LNCAP (cell line): ENCODE data around the gene SLC24A4.

Experiments used
- CTCF ChIP-seq: fragments of 450-650 bp; IDR thresholded peaks from 2 replicates; pipeline ENCODE4 v1.5.1; 2017; ENCODE audit warnings: mild to moderate bottlenecking

SLC24A4 gene

DNA sequence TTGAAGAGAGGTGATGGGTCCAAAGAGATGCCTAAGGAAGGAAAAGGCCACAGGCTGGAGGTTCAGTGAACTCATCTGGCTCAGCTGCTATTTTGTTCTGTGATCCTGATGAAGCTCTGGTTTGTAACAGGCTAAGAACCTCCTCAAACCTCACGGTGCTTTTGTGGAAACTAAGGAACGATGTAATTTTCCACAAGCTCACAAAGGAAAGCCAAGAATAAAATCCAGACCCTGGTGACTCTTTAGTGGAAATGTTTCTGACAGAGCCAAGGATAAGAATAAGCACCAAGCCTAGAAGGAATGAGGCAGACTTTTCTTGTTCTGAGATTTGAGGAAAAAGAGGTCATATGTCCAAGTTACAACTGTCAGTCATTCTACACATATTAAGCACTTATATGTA, 93.6 kb downstream of the SLC24A4 start:
- no peak for TF ChIP-seq CTCF

DNA sequence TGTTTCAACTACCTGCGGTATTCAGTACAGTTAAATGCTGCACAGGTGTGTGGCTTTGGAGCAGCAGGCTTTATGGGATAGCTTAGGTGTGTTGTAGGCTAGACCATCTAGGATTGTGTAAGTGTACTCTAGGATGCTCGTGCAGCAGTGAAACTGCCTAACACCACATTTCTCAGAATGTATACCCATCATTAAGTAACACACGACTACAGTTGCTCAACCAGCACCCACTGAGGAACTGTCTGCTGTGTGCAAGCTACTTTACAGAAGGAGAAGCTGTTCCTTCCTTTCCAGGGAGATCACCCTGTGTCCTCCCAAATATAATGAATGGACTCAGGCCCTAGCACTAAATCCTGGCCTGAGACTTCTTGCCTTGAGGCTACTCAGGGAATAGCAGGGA, 94.8 kb downstream of the SLC24A4 start:
- TF ChIP-seq CTCF, result no peak

GRCh38 chr14:92421751-92422150, 98.8 kb downstream of the SLC24A4 start:
- no peak for TF ChIP-seq CTCF

- no peak for TF ChIP-seq CTCF
These were observed 102.1 kb downstream of the SLC24A4 start for GRCh38 chr14:92425101-92425500.

DNA sequence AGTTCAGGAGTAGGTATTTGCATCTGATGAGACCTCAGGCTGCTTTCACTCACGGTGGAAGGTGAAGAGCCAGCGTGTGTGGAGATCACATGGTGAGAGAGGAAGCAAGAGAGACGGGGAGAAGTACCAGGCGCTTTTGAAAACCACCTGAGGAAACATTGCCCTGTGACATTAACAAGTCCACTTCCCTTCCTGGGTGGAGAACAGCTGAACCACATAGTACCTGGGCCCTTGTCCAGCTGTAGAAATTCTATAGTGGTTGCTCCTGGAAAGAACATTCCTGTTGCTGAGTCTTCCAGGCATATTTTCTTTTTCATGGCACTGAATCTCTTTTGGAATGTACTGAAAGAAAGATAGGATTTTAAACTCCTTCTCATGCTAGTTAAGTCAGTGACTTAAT, 103.3 kb downstream of the SLC24A4 start:
- no peak for TF ChIP-seq CTCF

DNA sequence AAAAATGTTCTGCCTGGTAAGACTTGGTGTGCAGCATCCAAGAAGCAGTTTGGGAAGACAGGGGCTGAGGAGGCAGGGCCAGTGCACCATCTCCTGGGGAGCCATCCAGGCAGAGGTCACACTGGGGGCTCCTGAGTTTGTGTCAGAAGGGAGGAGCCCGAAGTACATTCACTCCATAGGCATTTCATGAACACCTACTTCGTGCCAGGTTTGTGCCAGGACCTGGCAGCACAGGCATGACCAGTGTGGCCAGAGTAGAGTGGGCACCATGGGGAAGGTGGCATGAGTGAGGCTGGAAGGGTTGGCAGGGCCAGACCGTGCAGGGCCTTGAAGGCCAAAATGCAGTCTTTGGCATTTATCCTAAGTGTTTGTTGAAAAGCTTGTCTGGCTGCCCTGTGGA, 104.1 kb downstream of the SLC24A4 start:
- TF ChIP-seq CTCF, result no peak

DNA sequence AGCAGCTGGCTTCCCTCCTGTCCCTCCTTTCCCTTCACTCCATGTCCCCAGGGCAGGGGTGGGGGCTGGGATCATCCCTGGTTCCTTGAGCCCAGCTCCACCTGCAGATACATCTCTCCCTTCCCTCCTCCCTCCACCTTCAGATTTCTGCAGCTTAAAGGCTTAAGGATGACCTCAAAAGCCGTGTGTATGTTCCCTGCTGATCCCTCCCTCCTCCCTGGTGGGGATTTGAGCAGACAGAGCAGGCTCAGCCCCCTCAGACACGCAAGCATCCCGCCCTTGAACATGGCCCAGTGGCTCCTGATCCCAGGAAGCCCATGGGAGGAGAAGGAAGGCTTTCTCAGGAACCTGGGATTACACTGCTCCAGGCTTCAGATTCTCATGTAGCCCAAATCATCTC, 107.7 kb downstream of the SLC24A4 start:
- TF ChIP-seq CTCF, result no peak

- no peak for TF ChIP-seq CTCF
These were observed 108.3 kb downstream of the SLC24A4 start for GRCh38 chr14:92431199-92431725.
